NCI-H82 treated with DMSO at 0.1 percent for 48 hours (cell line): Measurements from ENCODE around the gene DOK3.

Experiments
- DNase-seq: peaks from one replicate; lab custom pipeline; 2025; ENCODE audit not compliant: unreplicated experiment; lab: John Stamatoyannopoulos, UW

Gene DOK3

DNA sequence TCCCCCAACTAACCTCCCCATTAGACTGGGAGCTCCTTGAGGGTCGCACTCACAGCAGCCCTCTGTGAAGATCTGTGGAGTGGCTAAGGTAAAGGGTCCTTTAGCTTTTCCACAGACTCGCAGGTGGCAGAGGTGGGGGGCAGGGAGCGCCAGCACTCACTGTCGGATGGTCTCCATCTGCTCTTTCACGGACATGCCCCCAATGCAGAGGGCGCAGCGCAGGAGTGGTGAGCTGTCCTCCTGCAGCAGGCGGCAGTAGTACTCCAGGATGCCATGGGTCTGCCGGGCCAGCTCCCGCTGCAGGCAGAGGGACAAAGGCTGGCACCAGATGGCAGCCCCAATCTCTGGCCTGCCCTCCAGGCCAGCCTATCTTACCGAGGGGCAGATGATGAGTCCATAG is 4.9 kb upstream of the DOK3 start:
- no peak for DNase-seq

DNA sequence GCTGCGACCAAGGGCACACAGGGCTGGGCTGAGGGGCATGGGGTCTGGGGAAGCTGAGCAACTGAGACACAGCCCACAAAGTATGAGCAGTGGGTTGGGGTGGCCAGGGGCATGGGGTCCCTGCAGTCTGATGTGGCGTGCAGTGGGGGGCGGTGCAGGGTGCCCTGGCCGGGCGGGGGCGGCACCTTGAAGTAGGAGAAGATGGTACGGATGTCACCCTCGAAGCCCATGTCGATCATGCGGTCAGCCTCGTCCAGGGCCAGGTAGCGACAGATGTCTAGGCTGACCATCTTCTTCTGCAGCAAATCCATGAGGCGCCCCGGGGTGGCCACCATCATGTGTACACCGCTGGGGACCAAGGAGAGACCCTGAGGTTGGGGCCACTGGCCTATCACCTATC is 3.9 kb upstream of the DOK3 start:
- DNase-seq: no peak

DNA sequence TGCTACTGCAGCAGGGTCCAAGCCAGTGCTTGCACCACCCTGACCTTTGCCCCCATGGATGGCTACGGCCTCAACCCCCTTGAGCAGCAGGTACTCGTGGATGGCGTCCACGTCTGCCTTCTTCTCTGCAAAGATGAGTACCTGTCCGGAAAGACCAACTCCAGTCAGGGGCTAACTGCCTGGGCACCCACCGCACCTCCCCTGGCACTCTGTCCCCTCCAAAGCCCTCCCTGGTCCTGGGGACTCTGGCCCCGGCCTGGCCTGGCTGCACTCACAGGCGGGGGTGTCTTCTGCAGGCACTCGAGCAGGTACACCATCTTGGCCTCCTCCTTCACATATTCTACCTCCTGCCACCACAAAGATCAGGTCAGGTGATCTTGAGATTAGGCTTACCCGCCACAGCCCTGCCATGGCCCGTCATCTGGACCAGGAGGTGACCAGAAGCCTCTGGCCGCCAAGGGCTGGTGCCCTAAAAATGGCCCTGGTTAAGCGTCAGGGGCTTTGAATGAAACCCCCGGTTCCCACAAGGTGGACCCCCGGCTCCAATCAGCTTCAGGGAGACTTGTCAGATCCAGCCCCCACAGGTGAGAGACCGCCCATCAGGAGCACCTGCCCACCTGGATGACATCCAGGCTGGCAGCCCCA is 3.2 kb upstream of the DOK3 start:
- no peak for DNase-seq

DNA sequence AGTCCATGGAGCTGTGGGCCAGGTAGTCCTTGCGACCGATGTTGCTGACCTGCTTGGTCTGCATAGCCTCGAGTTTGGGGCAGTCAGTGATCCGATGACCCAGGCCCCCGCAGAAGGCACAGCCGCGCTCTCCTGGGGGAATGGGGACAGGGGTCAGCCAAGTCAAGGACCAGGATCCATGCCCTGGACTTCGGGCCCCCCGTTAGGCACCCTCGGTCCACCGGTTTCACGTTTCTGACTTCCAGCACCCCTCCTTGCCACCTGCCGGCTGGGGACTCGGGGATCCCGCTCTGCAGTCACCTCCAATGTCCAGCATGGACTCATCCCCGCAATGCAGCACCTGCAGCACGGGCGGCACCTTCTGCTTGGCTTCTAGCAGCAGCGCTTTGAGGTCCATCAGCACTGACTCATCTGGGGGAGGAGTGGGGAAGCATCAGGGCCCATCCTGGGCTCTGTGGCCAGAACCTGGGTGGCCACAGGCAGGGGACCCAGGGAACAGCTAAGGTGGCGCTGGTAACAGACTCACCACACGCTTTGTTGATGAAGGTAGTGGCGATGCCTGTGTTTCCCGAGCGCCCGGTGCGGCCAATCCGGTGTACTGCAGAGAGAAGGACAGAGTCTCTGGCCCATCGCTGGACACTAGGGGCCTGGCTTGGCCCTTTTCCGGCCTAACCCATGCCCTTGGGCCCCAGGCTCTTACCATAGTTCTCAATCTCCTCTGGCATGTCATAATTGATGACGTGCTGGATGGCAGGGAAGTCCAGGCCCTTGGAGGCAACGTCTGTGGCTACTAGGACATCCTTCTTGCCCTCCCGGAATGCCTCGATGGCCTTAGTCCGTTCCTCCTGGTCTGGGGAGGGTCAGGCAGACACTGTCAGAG is 2.4 kb upstream of the DOK3 start:
- DNase-seq: no peak

DNA sequence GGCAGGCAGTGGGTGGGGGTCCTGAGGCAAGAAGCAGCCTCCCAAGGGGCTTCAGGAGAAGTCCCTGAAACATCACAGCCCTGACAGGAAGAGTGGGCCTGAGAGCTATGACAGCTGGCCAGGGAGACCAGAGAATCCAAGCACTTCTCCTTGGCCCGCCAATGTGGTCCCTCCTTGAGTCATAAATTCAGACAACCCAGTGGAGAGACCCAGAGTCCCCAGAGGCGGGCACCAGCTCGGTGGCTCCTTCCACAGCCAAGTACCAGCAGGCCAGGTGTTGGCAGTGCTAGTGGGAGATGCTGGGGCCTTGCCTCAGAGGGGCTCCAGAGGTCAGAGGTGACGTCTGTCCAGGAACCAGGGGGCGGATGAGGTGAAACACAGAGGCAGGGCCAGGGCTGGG is 1.6 kb upstream of the DOK3 start:
- DNase-seq: no peak

DNA sequence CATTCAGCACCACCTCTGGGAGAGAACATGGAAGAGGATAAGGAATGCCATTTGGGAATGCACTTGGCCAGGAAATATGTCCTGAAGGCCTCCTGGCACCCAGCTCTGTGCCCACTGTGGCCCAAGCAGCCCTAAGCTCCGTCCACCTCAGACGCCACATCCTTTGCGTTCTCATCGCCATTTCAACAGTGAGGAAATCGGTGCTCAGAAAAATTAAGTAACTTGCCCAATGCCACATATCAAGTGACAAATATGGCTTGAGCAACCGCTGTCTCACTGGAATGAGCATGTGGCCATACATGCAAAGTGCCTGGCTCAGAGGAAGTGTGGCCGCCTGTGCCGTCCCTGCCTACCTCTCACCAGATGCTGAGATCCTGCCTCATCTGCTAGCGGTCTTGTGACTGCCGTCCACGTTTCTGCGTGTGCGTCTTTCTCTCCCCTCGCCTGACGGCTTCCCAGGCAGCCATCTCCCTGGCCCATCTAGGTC is 984 bp upstream of the DOK3 start:
- DNase-seq: no peak

DNA sequence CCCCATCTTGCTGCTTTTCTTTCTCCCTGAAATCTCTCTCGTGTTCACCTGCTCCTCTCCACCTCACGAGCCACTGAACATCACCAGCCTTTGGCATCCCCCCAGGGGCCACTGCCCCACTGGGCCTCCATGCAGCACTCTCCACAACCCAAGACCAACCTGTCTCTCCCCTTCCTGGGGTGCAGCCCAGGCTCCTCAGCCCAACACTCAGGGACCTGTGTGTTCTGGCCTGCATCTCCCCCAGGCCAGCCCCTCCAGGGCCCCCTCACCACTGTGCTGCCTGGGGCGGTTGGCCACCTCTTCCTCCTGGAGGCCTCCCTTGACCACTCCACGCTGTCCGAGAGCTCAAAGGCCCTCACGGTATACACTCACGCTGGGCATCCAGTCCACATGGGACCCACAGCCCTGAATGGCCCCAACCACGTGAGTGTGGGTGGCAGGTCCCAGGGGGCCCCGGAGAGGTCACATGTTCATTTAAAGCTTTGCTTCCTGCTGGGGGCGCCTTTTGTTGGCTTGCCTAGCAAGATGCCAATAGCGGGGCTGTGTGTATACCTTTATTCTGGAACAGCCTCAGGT is 453 bp upstream of the DOK3 start:
- no peak for DNase-seq

DNA sequence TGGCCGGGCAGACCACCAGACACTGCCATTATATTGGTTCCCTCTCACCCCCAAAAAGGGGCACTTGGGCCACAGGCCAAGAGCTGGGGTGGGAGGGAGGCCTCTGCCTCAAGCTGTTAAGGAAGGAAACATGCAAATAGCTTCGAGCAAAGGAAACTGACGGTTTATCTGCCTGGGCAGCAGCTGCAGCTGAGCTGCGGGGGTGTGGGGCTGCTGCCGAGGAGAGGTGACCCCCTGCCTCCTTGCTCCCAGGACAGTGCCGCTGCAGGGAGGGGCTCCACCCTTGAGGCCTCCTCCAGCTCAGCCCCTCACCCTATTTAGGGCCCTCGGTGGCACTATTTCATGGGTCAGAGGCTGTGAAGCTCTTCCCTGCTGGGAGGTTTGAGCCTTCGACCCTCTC is 789 bp downstream of the DOK3 start:
- DNase-seq: no peak

DNA sequence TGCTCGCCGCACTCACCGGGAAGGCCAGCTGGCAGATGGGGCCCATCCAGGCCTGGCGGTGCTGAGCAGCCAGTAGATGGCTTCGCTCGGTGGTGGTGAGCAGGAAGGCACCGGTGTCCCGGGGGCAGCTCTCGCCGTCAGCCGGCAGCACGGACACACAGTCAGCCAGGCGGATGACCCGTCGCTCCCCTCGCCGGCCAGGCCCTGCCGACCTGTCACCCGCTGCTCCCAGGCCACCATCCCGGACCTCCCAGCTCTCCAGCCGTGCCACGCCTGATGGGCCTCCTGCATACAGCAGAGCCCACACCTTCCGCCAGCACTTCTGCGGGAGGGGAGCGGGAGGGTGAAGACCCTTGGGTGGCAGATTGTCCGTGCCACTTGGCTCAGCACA is 1.4 kb downstream of the DOK3 start:
- no peak for DNase-seq

DNA sequence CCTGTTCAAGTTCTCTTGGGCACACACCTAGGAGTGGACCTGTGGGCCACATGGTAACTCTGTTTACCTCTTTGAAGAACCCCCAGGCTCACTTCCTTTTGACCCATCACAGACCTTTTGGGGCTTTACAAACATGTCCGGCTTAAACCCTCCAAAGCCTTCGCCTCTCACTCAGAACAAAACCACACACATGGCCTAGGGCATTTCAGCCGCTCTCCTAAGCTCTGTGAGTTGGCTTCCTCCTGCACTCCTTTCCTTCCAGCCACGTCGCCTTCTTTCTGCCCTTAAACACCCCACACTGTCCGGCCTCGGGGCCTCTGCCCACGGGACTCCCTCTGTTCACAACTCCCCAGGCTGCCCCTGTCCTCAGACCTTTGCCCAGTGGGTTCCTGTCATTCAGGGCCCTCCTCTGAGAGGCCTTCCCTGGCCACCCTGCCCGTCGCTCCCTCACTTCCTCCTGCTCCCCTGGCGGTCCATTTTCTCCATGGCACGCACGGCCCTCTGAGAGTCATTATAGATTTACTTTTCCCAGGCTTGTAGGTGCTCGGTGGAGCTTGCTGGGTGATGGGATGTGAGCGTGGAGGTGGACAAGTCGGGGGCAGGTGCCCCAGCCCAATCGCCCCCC is 1.9 kb downstream of the DOK3 start:
- no peak for DNase-seq

DNA sequence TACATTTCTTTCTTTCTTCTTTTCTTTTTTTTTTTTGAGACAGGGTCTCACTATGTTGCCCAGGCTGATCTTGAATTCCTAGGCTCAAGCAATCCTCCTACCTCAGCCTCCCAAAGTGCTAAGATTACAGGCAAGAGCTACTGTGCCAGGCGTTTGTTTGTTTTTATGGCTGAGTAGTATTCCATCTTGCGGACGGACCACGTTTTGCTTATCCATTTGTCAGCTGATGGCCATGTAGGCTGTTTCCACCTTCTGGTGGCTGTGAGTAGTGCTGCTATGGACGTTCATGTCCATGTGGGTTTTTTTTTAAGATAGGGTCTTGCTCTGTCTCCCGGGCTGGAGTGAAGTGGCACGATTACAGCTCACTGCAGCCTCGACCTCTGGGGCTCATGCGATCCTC is 2.5 kb downstream of the DOK3 start:
- no peak for DNase-seq

DNA sequence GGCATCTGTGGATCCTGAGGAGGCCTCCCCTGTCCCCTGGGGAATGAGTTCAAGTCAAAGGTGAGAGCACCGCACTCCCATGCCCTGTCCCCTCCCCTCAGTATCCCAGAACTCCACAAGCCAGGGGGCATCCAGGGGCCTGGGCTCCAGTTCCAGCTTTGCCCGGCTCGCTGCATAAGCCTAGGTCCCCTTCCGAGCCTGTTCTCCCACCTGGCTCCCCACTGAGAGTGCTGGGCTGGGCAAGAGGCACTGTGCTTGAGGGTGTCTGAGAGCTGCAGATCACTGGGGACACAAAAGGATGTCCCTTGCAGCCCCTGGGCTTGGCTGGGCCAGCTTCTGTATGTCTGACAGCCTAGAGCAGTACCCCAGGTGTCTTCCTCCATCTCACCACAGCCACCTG is 4.6 kb downstream of the DOK3 start:
- no peak for DNase-seq

DNA sequence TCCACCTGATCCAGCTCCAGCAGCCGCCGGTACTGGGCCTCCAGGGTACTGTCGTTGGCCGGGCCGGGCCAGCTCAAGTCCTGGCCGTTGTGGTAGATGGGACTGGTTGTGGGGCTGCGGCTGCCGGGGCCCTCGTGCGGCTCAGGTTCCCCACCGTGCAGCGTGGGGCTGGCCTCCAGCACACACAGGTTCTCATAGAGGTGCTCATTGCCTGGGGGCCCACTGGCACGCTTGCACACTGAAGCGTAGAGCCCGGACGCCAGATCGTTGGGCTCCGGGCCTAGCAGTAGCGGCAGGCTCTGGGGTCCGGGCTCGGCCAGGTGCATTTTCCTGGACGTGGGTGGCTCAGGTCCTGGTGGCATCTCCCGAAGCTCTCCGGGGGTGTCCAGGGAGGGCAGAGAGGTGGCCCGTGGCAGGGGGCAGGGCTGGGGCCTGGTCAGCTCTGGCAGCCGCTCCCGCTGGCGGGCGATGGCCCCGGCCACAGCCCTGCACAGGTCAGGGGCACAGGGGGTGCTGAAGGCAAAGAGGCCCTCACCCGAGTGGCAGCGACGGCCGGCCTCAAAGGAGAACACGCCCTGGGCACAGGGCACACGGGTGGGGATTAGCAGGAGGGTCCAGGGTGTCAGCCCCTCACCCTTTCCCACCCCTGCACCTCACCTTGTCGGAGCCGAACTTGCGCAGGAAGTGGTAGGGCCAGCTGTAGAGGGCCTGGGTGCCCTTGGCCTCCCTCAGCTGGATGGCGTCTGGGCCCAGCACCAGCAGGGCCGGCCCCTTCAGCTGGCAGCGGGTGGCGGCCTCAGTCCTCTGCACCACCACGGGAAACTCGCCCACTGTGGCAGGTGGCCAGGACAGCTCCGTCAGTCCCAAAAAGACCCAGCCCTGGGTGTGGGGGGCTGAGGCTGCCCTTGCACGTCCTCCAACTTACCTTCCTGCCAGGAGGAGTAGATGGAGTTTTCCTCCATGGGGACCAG is 5.3 kb downstream of the DOK3 start:
- DNase-seq: no peak

DNA sequence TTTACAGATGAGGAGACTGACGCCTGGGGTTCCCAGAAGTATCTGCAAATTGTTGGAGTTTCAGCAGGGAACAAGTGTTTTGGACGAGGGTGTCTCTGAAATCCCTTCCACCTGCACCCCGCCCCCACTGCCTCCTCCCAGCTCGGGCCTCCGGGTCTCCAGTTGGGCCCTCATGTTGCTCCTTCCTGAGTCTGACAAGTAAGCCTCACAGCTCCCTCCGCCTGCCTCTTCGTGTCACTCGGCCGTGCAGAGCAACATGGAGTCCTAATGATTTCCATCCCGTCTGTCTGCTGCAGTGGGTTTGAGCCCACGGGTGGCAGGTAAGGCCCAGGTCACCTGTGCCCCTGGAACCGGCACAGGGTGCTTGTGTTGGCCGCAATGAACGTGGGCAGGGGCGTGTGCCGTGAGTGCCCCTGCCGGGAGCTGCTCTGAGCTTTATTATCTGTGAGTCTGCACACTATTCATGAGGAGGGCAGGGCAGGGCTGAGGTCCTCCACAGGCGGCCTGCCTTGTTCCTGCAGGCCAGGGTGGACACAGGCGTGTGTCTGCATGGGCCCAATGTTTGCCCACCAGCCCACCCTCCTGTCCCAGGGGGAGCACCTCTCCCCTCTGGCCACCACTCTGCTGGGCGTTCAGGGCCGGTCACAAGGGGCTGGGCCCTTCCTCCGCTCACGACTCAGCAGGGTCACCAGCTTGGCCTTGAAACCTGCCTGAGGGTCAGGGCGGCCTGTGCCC is 6.1 kb downstream of the DOK3 start:
- no peak for DNase-seq

DNA sequence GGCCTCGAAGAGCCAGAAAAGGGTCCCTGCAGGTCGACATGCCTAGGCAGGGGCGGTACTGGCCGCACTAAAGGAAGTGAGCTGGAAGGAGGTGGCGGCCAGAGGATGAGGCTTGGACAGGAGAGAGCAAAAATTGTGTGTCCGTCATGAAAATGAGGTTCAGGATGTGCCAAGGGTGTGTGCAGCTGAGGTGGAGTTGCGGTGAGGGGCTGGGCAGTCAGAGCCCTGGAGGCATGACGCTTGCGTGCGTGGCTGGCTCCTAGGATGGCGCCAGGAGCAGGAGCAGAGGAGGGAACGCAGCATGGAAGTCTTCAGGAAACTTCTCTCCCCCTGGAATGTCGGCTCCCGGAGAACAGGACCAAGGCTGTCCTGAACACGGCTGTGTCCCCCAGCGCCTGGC is 6.7 kb downstream of the DOK3 start:
- no peak for DNase-seq

DNA sequence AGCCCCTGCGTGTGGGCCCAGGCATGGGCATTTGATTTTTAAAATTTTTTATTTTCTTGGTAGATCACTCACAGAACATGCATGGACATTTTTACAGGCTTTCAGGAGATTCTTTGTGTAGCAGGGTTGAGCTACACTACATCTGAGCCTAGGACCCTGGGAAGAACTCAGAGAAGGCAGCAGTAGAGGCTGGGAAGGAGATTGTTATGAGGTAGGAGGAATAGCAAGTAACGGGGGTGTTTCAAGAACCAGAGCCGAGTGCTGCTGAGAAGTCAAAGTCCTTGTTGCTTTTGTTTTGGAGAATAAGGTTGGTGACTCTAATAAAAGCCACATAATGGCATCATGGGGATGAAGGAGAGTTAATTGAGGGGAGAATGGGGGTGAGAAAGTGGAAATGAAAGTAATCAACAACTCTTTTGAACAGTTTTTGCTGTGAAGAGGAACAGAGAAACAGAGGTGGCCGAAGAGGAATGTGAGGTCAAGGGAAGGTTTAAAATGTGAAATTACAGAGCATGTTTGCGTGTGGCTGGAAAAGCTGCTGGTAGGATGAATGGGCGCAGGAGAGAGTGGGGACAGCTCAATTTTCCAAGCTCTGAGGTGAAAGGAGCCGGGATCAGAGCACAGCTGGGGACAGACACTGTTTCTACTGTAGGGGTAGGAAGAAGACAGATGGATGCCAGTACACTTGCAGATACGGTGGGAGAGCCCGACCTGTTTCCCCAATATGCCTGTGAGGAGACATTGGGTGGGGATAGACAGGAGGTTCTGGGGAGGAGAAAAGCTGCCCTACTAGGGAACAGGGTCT is 7.5 kb downstream of the DOK3 start:
- DNase-seq: no peak

DNA sequence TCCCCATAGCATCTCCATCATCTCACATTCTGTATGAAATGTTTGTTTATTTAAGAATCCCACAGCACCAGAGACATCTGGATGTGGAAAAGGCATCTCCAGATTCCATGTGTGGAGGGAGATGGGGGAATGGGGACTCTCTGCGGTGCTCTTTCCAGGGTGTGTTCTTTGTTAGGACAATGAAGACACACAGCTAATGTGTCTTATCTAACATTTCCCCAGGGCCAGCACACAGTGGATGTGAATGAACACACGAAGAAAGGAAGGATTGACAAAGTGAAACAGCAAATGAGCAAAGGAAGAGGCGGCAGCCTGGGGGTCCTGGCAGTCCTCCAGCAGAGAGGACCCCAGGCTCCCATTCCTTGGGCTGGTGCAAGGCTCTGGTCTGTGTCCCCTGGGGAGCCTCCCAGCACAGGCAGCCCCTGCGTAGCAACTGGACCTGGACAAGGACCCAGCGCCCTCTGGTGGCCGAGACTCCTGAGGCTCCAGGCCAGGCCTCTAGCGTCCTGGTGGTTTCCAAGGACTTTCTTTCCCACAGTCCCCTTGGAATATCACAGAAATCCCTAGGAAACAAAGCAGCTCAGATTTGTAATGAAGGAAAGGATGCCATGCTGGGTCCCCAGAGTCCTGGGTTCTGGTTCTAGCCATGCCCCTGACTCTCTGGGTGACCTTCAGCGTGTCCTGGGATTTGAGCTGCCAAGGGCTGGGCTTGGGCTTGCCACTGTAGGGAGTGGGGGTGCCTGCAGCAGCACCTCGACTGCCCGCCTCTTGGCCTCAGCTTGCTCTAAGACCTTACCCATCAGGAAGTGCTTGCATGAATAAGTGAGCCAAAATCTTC is 8.7 kb downstream of the DOK3 start:
- peak; percentile 43 for DNase-seq

DNA sequence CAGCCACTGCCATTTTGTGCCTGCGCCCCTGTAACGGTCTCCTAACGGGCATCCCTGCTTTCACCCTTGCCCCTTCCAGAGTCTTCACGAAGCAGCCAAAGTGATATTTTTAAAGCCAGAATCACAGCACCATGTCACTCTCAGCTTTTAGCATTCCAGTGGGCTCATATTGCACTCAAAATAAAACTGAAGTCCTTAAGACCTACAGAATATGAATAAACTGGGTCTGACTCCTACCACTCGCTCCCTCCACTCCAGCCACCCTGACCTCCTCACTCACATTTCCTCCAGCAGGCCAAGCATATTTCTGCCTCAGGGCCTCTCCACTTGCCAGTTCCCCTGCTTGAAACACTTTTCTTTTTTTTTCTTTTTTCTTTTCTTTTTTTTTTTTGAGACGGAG is 9.8 kb downstream of the DOK3 start:
- DNase-seq: no peak
